PFSK-1 (cell line): ENCODE measurements around the gene LIFR.

Experiments
- FOXP2 ChIP-seq: optimal IDR thresholded peaks from 2 replicates; pipeline ENCODE3; 2011; ENCODE audit warnings: borderline replicate concordance, control low read depth, inconsistent platforms; ENCODE audit not compliant: insufficient read depth; ENCODE audit errors: extremely low read length, extremely low read depth
- POLR2AphosphoS5 ChIP-seq: IDR thresholded peaks from 2 replicates; pipeline ENCODE4 v1.6.1; 2012; ENCODE audit warnings: low read depth, mild to moderate bottlenecking, control low read depth, low read length, moderate library complexity
- SIN3A ChIP-seq: IDR thresholded peaks from 2 replicates; pipeline ENCODE4 v1.6.1; 2012; ENCODE audit warnings: mild to moderate bottlenecking, low read length, moderate library complexity, borderline replicate concordance; ENCODE audit not compliant: insufficient read depth
- TAF1 ChIP-seq: IDR thresholded peaks from 2 replicates; pipeline ENCODE4 v1.6.1; 2012; ENCODE audit warnings: low read length, control low read depth, borderline replicate concordance; ENCODE audit not compliant: insufficient read depth
- TF ChIP-seq, protein P1 (sequence below), 2 experiments: IDR thresholded peaks; 2 replicates each; pipeline versions ENCODE4 v1.6.1 to v1.8.0; 2011 to 2012; ENCODE audit warnings: low read depth in 2 of 2, low read length in 2 of 2, control low read depth in 1 of 2, inconsistent platforms in 1 of 2, mild to moderate bottlenecking in 1 of 2, moderate library complexity in 1 of 2; ENCODE audit not compliant: insufficient read depth in 1 of 2

The LIFR gene

DNA sequence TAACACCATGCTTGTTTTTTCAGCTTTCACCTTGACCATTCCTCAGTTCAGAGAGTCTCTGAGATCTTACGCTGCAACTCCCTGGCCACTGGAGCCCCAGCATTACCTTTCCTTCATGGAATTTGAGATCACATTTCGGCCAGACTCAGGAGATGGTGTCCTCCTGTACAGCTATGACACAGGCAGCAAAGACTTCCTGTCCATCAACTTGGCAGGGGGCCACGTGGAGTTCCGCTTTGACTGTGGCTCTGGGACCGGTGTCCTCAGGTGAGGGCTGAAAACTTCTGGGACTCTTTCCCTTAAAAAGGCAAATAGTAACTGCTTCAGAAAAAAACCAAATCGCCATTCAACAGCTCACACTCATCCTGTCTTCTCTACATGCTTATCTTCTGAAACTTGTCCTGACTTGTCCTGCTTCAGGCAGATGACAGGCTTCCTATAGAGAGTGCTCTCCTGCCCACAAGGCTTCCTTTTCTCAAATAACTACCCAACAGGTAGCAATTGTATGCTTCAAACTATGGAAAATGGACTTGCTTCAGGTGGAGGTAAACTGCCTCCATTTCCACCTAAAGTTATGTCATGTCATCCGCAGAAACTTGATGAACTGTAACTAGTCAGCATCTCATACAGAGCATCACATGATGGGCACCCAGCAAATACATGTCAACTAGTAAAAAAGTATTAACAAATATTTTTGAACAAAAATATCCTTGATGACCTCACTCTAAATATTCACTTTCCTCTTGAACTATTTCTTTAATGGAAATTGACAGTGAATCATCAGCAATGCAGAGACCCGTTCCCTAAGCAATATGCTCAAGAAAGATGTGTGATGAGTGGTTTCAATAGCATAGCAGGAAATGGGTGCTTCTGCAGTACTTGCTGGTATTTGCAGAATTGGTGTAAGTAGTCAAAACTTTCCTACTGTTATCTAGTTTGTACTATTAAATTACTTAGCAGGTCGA lies 129.2 kb downstream of the LIFR start:
- no peak for TF ChIP-seq POLR2AphosphoS5
- TF ChIP-seq, protein P1, sequence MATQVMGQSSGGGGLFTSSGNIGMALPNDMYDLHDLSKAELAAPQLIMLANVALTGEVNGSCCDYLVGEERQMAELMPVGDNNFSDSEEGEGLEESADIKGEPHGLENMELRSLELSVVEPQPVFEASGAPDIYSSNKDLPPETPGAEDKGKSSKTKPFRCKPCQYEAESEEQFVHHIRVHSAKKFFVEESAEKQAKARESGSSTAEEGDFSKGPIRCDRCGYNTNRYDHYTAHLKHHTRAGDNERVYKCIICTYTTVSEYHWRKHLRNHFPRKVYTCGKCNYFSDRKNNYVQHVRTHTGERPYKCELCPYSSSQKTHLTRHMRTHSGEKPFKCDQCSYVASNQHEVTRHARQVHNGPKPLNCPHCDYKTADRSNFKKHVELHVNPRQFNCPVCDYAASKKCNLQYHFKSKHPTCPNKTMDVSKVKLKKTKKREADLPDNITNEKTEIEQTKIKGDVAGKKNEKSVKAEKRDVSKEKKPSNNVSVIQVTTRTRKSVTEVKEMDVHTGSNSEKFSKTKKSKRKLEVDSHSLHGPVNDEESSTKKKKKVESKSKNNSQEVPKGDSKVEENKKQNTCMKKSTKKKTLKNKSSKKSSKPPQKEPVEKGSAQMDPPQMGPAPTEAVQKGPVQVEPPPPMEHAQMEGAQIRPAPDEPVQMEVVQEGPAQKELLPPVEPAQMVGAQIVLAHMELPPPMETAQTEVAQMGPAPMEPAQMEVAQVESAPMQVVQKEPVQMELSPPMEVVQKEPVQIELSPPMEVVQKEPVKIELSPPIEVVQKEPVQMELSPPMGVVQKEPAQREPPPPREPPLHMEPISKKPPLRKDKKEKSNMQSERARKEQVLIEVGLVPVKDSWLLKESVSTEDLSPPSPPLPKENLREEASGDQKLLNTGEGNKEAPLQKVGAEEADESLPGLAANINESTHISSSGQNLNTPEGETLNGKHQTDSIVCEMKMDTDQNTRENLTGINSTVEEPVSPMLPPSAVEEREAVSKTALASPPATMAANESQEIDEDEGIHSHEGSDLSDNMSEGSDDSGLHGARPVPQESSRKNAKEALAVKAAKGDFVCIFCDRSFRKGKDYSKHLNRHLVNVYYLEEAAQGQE (IDR thresholded peaks at IDR 0.05; ENCODE audit: insufficient read depth in 1 of 2, low read depth in 2 of 2, low read length in 2 of 2): no peak
- no peak for TF ChIP-seq TAF1
- TF ChIP-seq FOXP2: no peak
- no peak for TF ChIP-seq SIN3A

DNA sequence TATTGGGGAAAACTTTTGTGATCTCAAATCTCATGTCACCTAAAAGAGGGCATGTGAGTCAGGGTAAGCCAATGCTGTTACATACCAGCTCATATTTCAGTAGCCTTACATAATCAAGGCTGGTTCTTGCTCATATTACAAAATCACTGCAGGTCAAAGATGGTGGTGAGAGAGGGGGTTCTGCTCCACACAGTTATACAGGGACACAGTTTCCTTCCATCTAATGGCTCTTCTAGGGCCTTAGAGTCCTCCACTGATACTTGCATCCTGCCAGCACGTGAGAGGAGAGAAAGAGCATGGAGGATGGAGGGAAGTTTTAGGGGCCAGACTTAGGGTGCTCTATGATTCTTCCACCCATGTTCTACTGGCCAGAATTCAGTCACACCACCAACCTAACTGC lies 130.0 kb downstream of the LIFR start:
- TF ChIP-seq FOXP2 (no peak), SIN3A (no peak), POLR2AphosphoS5 (no peak)
